DND-41 (cell line): ENCODE results near the gene TMEM198.

ENCODE experiments used
- EZH2 ChIP-seq: IDR thresholded peaks from 3 replicates; pipeline ENCODE4 v1.6.1; 2012; ENCODE audit warnings: borderline replicate concordance, low read depth, mild to moderate bottlenecking, moderate library complexity, low read length, inconsistent platforms; ENCODE audit not compliant: severe bottlenecking
- TF ChIP-seq, protein P1 (sequence below): IDR thresholded peaks from 2 replicates; pipeline ENCODE4 v1.5.1; 2012; ENCODE audit warnings: borderline replicate concordance, low read length, moderate library complexity, mild to moderate bottlenecking; ENCODE audit not compliant: poor library complexity, severe bottlenecking; ENCODE audit errors: extremely low read depth

DNA sequence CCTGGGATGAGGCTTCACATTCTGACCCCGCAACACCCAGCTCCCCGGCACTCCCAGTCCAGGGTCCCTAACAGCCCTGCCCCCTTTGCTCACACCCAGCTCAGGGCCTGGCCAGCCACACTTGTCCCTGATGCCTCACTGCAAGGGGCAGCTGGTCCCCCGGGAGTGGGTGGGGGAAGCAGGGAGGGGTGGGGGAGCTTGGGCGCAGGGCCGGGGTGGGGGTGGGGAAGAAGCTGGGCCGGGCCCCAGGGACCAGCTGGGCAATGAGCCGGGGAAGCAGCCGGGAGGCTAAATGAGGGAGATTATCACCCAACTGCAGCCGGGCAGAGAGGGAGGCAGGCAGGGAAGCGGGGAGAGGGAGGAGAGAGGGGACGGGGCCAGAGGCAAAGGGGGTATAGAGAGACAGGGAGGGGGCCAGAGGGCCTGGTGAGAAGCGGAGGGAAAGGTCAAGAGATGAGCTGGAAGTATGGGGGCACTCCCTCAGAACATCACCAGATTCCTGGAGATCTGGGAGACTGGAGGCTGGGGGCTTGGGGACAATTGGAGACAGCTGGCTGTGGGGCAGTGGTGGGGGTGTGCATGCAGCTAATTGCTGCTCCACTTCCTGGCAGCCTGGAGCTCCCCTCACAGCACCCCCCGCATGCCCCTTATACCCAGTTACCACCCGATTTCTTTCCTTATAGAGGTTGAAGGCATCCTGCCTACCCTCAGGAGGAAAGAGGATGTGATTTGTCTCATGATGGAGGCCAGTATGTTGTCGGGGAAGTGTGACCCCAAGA is 32.1 kb upstream of the TMEM198 start:
- TF ChIP-seq, protein P1, sequence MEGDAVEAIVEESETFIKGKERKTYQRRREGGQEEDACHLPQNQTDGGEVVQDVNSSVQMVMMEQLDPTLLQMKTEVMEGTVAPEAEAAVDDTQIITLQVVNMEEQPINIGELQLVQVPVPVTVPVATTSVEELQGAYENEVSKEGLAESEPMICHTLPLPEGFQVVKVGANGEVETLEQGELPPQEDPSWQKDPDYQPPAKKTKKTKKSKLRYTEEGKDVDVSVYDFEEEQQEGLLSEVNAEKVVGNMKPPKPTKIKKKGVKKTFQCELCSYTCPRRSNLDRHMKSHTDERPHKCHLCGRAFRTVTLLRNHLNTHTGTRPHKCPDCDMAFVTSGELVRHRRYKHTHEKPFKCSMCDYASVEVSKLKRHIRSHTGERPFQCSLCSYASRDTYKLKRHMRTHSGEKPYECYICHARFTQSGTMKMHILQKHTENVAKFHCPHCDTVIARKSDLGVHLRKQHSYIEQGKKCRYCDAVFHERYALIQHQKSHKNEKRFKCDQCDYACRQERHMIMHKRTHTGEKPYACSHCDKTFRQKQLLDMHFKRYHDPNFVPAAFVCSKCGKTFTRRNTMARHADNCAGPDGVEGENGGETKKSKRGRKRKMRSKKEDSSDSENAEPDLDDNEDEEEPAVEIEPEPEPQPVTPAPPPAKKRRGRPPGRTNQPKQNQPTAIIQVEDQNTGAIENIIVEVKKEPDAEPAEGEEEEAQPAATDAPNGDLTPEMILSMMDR: no peak
- TF ChIP-seq EZH2: no peak
